HG03108 (cell line): ENCODE results near the gene PTPRD.
A peak's percentile ranks its signal among the peaks of the same experiment; 100 is the strongest.

Experiments
- ATAC-seq: cut with Tn5 transposase; IDR thresholded peaks from one replicate; pipeline ENCODE4 v1.9.1; 2021; ENCODE audit warnings: moderate library complexity; ENCODE audit not compliant: unreplicated experiment

Gene PTPRD

GRCh38 chr9:9917400-9917799 lies 695.4 kb downstream of the PTPRD start:
- no peak for ATAC-seq

GRCh38 chr9:9914174-9914573 lies 698.6 kb downstream of the PTPRD start:
- no peak for ATAC-seq

GRCh38 chr9:9913276-9913832 lies 699.4 kb downstream of the PTPRD start:
- ATAC-seq = no peak

- no peak for ATAC-seq
Measured at GRCh38 chr9:9912459-9912858, 700.3 kb downstream of the PTPRD start.

GRCh38 chr9:9905736-9906135 lies 707.1 kb downstream of the PTPRD start:
- ATAC-seq = no peak

GRCh38 chr9:9904041-9904440 lies 708.8 kb downstream of the PTPRD start:
- no peak for ATAC-seq

GRCh38 chr9:9901624-9902023 lies 711.2 kb downstream of the PTPRD start:
- ATAC-seq = no peak

- no peak for ATAC-seq
Measured at GRCh38 chr9:9893837-9894236, 719.0 kb downstream of the PTPRD start.

GRCh38 chr9:9892217-9892616 lies 720.6 kb downstream of the PTPRD start:
- ATAC-seq = no peak

GRCh38 chr9:9881692-9882091 lies 731.1 kb downstream of the PTPRD start:
- no peak for ATAC-seq

- no peak for ATAC-seq
Measured at GRCh38 chr9:9874270-9874669, 738.5 kb downstream of the PTPRD start.

- no peak for ATAC-seq
Measured at GRCh38 chr9:9862235-9862810, 750.5 kb downstream of the PTPRD start.

GRCh38 chr9:9855177-9856078 lies 757.4 kb downstream of the PTPRD start:
- no peak for ATAC-seq

GRCh38 chr9:9847750-9848149 lies 765.1 kb downstream of the PTPRD start:
- ATAC-seq = no peak

- ATAC-seq = peak; percentile 88
Measured at GRCh38 chr9:9846557-9846956, 766.2 kb downstream of the PTPRD start.

GRCh38 chr9:9820436-9820835 lies 792.4 kb downstream of the PTPRD start:
- ATAC-seq = no peak

- no peak for ATAC-seq
Measured at GRCh38 chr9:9819886-9820285, 792.9 kb downstream of the PTPRD start.

GRCh38 chr9:9817176-9817575 lies 795.6 kb downstream of the PTPRD start:
- ATAC-seq = no peak

- no peak for ATAC-seq
Measured at GRCh38 chr9:9804109-9804508, 808.7 kb downstream of the PTPRD start.

- no peak for ATAC-seq
Measured at GRCh38 chr9:9799287-9799686, 813.5 kb downstream of the PTPRD start.

- ATAC-seq = peak; percentile 54
Measured at GRCh38 chr9:9792144-9792857, 820.5 kb downstream of the PTPRD start.

- ATAC-seq = no peak
Measured at GRCh38 chr9:9791611-9792010, 821.2 kb downstream of the PTPRD start.
